ENCODE data around the gene RPL5.

RPL5 gene

DNA sequence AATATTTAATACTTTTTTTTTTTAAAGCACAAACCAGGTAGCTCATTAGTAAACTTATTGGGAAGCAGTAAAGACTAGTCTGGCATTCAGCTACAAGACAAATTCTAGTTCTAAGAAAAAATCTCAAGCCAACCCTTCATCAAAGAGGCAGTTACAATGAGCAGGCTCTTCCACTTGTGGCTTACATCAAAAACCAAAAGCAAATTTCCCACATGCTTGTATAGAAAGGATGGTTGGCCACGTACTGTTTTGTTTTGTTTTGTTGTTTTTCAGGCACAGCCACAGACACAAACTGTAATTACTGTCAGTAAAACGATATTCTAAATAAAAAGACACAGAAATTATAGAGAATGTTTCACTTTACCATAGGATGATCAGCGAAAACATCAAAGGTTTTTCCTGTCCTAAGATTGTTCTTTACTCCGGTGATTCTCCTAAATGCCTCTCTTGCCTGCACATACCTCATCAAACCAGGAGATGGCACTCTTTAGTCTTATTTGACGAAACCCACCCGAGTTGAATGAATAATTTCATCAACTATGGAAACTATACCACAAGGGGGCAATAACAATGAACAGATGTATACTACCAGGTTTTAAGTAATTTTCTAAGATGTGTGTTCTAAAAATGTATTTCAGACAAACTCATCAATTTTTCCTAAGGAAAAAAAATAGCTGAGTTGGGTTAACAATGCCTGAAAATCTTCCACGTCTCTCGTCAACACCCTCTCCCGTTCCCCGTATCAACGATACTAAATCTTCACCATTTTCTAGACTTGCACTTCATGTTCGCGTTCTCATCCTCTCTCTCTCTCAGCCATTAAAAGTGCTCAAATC lies 26.9 kb downstream of the RPL5 start:
- DNase-seq: peak; percentile 73

DNA sequence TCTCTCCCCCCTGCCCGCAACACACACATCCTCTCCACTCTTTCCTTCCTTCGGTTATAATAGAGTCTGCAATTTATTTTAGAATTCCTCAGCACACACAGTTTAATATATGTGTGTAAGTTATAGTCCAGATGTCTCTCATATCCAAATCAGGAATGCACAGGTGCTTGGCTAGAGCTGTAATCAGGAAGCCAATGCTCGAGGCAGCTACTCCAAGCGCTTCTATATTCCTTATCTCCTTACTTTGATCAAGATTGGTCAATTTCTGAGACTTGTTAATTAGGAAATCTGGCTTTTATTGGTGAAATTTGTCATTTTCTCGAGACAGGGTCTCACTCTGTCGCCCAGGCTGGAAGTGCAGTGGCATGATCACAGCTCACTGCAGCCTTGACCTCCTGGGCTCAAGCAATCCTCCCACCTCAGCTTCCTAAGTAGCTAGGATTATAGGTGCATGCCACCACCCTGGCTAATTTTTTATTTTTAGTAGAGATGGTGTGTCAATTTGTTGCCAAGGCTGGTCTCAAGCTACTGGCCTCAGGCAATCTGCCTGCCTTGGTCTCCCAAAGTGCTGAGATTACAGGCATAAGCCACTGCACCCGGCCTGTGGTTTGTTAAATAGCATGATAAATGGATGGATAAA lies 27.7 kb downstream of the RPL5 start:
- no peak for DNase-seq

DNA sequence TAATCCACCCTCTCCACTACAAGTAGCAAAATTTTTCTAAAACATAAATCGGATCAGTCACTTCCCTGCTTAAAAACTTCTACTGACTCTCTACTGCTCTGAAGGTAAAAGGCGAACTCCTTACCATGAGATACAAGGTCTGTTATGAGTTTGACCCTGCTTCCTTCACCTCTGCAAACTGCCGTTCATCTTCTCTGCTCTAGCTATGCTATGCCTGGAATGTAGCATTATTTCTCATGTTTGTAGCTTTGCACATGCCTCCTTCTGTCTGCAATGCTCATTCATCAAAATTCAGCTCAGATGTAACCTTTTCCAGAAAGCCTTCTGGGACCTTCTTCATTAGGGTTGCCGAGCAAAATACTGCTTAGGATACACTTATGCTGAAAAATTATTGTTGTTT lies 30.8 kb downstream of the RPL5 start:
- no peak for DNase-seq

- DNase-seq: no peak
Measured at GRCh38 chr1:92864131-92864530, 32.3 kb downstream of the RPL5 start.

DNA sequence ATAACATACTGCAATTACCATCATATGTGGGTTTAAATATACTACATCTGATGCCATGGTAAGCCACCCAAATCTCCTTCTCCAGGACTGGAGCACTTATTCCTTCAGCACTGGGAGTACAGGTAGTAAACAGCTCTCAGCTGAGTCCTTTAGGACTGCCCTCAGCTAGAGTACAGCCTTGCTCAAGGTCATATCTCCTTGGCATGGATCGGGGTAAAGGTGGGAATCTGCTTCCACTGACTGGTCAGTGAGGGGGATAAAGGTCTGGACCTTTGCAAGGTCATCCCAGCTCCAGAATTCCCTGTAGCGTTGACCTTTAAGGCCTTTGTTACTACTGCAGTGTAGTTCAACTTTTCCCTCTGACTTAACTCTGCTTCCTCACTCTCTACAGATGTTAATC lies 38.8 kb downstream of the RPL5 start:
- no peak for DNase-seq

DNA sequence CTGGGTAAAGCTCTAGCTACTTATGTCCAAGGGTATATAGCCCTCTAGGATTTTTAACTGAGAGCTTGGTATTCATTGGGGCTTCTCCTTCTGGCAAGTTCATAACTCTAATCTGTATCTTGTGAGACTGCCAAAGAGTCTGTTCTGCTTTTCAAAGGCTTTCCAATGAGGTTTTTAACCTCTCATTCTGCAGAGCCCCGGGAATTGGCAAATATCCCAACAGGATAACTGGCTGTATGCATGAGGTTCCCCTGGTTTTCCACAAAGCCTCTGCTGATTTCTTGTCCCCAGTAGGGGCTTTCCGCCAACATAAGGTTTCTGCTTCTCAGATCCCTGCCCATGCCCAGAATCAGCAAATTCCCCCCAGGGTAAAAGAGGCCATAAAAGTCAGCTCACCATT lies 40.9 kb downstream of the RPL5 start:
- DNase-seq: no peak

DNA sequence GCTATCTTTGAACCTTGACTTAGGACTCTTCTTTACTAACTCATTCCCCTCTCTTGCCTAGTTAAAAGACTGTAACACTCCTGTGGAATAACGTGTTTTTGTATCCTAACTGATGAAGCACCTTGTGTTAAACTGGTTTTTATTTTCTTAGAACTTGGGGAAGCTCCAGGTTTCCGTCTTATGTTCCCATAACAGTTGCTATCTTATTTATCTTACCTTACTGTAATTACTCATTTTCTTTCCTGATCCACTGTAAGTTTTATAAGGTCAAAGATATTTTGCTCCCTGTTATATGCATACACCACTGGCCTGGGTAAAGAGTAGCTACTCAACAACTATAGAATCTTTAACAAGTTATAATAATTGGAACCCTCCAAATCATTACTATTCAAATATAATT lies 43.1 kb downstream of the RPL5 start:
- DNase-seq: no peak

- DNase-seq: no peak
Measured at GRCh38 chr1:92876351-92876750, 44.5 kb downstream of the RPL5 start.

GRCh38 chr1:92877081-92877711 lies 45.4 kb downstream of the RPL5 start:
- DNase-seq: no peak

GRCh38 chr1:92877792-92878191 lies 46.0 kb downstream of the RPL5 start:
- DNase-seq: no peak

DNA sequence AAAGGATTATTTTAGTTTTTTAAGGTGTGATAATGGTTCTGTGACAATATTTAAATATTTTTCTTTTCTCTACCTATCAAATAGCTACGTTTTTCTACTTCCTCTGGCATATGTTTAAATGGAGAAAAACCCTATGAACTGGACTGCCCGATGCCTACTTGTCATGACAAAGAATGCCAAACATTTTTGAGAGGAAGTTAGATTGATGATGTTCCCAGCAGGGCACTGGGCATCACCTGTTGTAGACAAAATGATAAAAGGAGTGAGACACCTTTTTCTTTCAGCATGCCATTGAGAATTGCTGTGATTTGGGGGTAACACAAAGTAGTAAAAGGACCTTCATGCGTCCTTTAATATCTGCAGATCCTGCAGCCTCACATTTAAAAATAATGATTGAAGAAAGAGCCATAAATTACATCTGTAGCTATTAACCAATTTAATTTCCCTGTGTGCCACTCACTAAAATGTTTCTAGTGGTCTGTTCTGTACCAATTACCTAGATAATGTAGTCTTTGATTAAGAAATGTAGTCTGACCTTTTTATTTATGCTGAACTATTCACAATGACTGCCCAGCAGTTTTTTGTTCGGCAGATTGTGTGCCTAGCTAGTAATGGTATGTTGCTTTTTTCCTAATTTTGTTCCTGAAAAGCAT lies 47.6 kb downstream of the RPL5 start:
- no peak for DNase-seq

DNA sequence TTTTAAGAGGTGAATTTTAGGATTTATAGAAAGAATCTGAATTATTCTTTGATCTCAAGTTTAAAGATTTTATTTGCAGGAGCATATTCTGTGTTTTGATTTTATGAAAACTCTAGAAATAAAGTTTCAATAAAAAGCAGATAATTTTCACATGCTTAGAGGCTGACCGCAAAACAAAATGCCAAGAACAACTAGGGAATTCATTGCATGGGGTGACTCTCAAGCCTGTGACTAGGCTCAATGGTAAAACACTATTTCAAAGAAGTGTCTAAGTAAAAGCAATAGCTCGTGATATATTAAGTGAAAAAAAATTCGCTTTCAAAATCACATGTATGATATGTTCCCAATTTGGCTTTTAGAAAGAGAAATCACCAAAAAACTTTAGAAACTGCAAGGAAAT lies 49.6 kb downstream of the RPL5 start:
- DNase-seq: no peak

DNA sequence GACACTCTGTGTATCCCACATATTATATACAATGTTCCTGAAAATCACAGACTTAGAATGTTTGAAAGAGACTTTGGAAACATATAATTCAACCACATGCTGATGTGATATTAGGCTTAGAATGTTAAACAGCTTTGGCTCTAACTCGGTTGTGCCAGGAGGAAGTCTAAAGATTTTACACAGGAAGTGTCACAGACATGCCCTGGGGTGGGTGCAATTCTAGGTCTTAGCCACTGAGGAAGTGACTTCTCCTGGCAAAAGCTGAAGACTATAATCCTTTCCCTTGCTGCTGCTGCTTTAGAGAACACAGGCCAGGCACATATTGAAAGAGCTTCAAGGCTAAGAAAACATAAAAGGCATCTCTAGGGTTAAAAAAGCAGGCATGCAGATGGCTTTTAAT lies 51.0 kb downstream of the RPL5 start:
- no peak for DNase-seq

- DNase-seq: no peak
Measured at GRCh38 chr1:92883297-92883696, 51.5 kb downstream of the RPL5 start.

- no peak for DNase-seq
Measured at GRCh38 chr1:92884195-92884594, 52.4 kb downstream of the RPL5 start.

- DNase-seq: no peak
Measured at GRCh38 chr1:92886886-92887419, 55.1 kb downstream of the RPL5 start.

- no peak for DNase-seq
Measured at GRCh38 chr1:92887465-92887864, 55.6 kb downstream of the RPL5 start.

All from retina (tissue), 1 donor.